AG04449 (cell line): Measurements from ENCODE around the gene SRP9.
"Not testable (repeated sequence)": the region's sequence is repeated elsewhere in the genome, so short reads cannot be mapped to it uniquely, and the experiment has no call there.

ENCODE experiments used
- CTCF ChIA-PET: fragments of 350-600 bp; formaldehyde crosslinking; extraction: SDS; loops from one replicate; lab custom pipeline; 2021; ENCODE audit warnings: antibody characterized with exemption; lab: Yijun Ruan, JAX
- POLR2A ChIA-PET: fragments of 400-600, 350-600 bp; formaldehyde crosslinking; extraction: SDS; loops from one replicate; lab custom pipeline; 2020; ENCODE audit warnings: antibody characterized with exemption, inconsistent platforms; lab: Yijun Ruan, JAX
- DNase-seq: peaks from one replicate; pipeline ENCODE4 v3.0.0-alpha.2; 2010; ENCODE audit warnings: low read depth, low spot score
- H3K4me3 ChIP-seq: 2 replicates; pipeline ENCODE4 v1.5.1; 2011; ENCODE audit warnings: low read depth, mild to moderate bottlenecking, control low read depth, low read length
- CTCF ChIP-seq: IDR thresholded peaks from one replicate; pipeline ENCODE4 v1.5.1; 2011; ENCODE audit warnings: mild to moderate bottlenecking, moderate library complexity, low read length, control low read depth, inconsistent platforms; ENCODE audit not compliant: insufficient read depth; ENCODE audit errors: missing control alignments

SRP9 gene

DNA sequence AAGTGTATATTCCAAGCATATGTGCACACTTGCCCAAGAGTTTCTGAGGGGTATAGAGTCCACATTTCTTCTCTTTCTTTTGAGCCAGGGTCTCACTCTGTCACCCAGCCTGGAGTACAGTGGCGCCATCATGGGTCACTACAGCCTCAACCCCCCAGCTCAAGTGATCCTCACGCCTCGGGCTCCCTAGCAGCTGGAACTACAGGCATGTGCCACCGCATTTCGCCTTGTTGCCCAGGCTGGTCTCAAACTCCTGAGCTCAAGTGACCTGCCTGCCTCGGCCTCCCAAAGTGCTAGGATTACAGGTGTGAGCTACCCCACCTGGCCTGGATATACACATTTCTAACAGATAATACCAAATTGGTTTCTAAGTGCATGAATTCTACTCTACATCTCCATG, 17.1 kb upstream of the SRP9 start:
- POLR2A ChIA-PET = no interaction called here
- CTCF ChIA-PET = interaction anchor here (0.6 to 4.6 kb wide), 4 partner anchors 11 to 194 kb away, joined by 3 to 31 read pairs (median 3); no protein-coding TSS in a partner anchor

GRCh38 chr1:225761395-225761794, 16.2 kb upstream of the SRP9 start:
- POLR2A ChIA-PET, H3K4me3 ChIP-seq, DNase-seq: not testable (repeated sequence)
- CTCF ChIA-PET = interaction anchor here (4.6 to 15.3 kb wide), 2 partner anchors 10 to 281 kb away, joined by 31 to 332 read pairs; no protein-coding TSS in a partner anchor

More for the DNA sequence above, 17.1 kb upstream of the SRP9 start:
- TF ChIP-seq CTCF = no peak
- no peak for DNase-seq
- H3K4me3 ChIP-seq = no peak overlapping the region

DNA sequence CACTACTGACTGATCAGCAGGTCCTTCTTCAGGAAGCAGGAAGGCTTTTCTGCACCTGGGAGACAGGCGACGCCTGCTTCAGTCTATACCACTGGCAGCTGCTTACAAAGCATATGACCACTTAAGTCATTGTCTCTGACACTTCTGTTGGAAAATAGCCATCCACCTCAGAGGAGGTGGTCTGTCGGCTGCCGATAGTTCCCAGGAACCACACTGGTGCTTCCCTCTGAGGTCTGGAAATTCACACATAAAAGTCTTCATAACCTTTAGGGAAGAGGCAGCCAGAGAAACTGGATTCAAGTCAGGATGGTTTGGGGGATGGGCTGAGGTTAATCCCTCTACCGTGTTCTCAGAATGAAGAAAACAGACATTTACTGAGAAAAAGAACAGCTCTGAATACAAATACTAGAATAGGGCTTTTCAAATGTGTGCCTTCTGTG, 15.6 kb upstream of the SRP9 start:
- no peak for DNase-seq
- TF ChIP-seq CTCF = no peak
- H3K4me3 ChIP-seq = no peak overlapping the region
- CTCF ChIA-PET = interaction anchor here (1.0 to 15.3 kb wide), 4 partner anchors 9 to 282 kb away, joined by 3 to 332 read pairs (median 17); no protein-coding TSS in a partner anchor
- POLR2A ChIA-PET = interaction anchor here (1.7 kb wide), 1 partner anchor 62 kb away, joined by 6 read pairs; no protein-coding TSS in a partner anchor

- H3K4me3 ChIP-seq = no peak overlapping the region
- ChIA-PET POLR2A (interaction anchor here (1.7 kb wide), 1 partner anchor 62 kb away, joined by 6 read pairs; no protein-coding TSS in a partner anchor), CTCF (interaction anchor here (0.6 to 15.3 kb wide), 5 partner anchors 9 to 282 kb away, joined by 3 to 332 read pairs (median 3); no protein-coding TSS in a partner anchor)
- DNase-seq = no peak
- TF ChIP-seq CTCF = no peak
These were observed 15.2 kb upstream of the SRP9 start for GRCh38 chr1:225762444-225762843.

- H3K4me3 ChIP-seq = no peak overlapping the region
- CTCF ChIA-PET = interaction anchor here (0.8 to 15.3 kb wide), 7 partner anchors 8 to 284 kb away, joined by 3 to 332 read pairs (median 4); partner anchors contain the start of gene SRP9
- POLR2A ChIA-PET = interaction anchor here (0.7 to 1.7 kb wide), 4 partner anchors 14 to 64 kb away, joined by 3 to 6 read pairs (median 3); partner anchors contain the start of gene SRP9
- no peak for DNase-seq
- no peak for TF ChIP-seq CTCF
These were observed 13.7 kb upstream of the SRP9 start for GRCh38 chr1:225763716-225764548.

DNA sequence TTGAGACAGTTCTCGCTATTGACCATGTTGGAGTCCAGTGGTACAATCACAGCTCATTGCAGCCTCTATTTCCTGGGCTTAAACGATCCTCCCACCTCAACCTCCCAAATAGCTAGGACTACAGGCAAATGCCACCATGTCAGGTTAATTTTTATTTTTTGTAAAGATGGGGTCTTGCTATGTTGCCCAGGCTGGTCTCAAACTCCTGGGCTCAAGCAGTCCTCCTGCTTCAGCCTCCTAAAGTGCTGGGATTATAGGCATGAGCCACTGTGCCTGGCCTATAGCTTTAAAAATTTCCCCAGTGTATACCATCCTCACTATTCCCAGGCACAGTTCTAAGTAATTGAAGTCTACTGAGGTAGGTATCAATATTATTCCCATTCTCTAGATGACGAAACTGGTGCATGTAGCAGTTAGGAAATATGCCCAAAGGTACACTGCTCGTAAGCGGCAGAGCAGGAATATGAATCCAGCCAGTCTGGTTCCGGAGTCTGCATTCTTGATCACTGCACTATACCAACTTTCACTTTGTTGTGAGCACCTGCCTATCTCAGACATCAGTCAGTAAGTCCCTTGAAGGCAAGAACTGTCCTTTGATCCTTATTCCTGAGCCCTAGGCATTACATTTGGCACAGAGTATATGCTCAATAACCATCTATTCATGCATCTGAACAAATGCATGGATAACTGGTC, 11.5 kb upstream of the SRP9 start:
- ChIA-PET CTCF (interaction anchor here (2.0 to 15.3 kb wide), 3 partner anchors 12 to 286 kb away, joined by 6 to 332 read pairs (median 35); partner anchors contain the start of gene SRP9), POLR2A (interaction anchor here (1.6 to 1.7 kb wide), 2 partner anchors 12 to 113 kb away, joined by 3 to 7 read pairs; partner anchors contain the start of genes ENAH and SRP9)
- no peak overlapping the region for H3K4me3 ChIP-seq
- TF ChIP-seq CTCF = no peak
- no peak for DNase-seq
